ENCODE results near the gene BCL11A. TPM values are rescaled to one million over a fixed set of nuclear protein-coding genes. Genes with fewer than 3 reads are reported as not detected.

Gene BCL11A
- total RNA-seq, 1 experiment from 2014 or later = 0.33 TPM

DNA sequence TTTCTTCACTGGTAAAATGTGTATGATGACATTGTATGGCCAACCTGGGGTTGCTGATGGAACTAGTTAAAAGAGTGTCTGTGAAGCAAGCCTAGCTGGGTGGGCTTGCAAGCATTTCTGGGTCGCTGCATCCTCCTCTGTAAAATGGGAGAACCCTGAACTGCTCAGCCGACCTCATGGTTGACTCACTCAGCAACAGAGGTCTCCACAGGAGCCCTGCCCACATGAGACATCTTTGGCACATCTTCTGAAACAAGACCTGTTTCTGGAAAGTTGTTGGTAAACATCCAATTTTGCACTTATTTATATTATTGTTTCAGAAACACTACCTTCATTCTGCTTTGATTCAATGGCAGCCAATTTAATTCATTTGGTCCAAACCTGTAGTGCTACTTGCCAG is 52.6 kb downstream of the BCL11A start:
- TF ChIP-seq SIN3A (IDR thresholded peaks at IDR 0.05; ENCODE audit: borderline replicate concordance, insufficient read depth, low read depth, low read length) (no peak), POLR2AphosphoS5 (IDR thresholded peaks at IDR 0.05; ENCODE audit: low read depth, low read length) (no peak), TCF7L2 (IDR thresholded peaks at IDR 0.05; ENCODE audit: low read depth, low read length) (no peak)
- TF ChIP-seq, protein P1, sequence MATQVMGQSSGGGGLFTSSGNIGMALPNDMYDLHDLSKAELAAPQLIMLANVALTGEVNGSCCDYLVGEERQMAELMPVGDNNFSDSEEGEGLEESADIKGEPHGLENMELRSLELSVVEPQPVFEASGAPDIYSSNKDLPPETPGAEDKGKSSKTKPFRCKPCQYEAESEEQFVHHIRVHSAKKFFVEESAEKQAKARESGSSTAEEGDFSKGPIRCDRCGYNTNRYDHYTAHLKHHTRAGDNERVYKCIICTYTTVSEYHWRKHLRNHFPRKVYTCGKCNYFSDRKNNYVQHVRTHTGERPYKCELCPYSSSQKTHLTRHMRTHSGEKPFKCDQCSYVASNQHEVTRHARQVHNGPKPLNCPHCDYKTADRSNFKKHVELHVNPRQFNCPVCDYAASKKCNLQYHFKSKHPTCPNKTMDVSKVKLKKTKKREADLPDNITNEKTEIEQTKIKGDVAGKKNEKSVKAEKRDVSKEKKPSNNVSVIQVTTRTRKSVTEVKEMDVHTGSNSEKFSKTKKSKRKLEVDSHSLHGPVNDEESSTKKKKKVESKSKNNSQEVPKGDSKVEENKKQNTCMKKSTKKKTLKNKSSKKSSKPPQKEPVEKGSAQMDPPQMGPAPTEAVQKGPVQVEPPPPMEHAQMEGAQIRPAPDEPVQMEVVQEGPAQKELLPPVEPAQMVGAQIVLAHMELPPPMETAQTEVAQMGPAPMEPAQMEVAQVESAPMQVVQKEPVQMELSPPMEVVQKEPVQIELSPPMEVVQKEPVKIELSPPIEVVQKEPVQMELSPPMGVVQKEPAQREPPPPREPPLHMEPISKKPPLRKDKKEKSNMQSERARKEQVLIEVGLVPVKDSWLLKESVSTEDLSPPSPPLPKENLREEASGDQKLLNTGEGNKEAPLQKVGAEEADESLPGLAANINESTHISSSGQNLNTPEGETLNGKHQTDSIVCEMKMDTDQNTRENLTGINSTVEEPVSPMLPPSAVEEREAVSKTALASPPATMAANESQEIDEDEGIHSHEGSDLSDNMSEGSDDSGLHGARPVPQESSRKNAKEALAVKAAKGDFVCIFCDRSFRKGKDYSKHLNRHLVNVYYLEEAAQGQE (IDR thresholded peaks at IDR 0.05; ENCODE audit: insufficient read depth in 1 of 2, low read depth in 2 of 2, low read length in 1 of 2) = no peak
- TF ChIP-seq, protein P2, sequence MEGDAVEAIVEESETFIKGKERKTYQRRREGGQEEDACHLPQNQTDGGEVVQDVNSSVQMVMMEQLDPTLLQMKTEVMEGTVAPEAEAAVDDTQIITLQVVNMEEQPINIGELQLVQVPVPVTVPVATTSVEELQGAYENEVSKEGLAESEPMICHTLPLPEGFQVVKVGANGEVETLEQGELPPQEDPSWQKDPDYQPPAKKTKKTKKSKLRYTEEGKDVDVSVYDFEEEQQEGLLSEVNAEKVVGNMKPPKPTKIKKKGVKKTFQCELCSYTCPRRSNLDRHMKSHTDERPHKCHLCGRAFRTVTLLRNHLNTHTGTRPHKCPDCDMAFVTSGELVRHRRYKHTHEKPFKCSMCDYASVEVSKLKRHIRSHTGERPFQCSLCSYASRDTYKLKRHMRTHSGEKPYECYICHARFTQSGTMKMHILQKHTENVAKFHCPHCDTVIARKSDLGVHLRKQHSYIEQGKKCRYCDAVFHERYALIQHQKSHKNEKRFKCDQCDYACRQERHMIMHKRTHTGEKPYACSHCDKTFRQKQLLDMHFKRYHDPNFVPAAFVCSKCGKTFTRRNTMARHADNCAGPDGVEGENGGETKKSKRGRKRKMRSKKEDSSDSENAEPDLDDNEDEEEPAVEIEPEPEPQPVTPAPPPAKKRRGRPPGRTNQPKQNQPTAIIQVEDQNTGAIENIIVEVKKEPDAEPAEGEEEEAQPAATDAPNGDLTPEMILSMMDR (IDR thresholded peaks at IDR 0.05) = no peak
- Histone ChIP-seq H3K4me1 (ENCODE audit: control insufficient read depth, insufficient read depth, low read length) (no peaks in the 10 kb centered on the region), H3K27ac (ENCODE audit: low read length) (no peak overlapping the region), H3K27me3 (ENCODE audit: control insufficient read depth, insufficient read depth, low read length) (no peaks in the 10 kb centered on the region; the same call in 1 of the 2 replicates), H3K4me3 (ENCODE audit: low read depth in 2 of 2, low read length in 2 of 2) (no peak overlapping the region), H3K9me3 (ENCODE audit: control insufficient read depth, insufficient read depth, low read depth, low read length) (no peaks in the 10 kb centered on the region), H3K36me3 (ENCODE audit: control insufficient read depth, insufficient read depth, low read length) (no peaks in the 10 kb centered on the region)
- ChIA-PET CTCF (no interaction called here), POLR2A (interaction anchor here (0.5 kb wide), 1 partner anchor 66 kb away, joined by 3 read pairs; no protein-coding TSS in a partner anchor)
- no TSS peak for BruUV-seq (replicated peaks)
- intact Hi-C loops (cut with micrococcal nuclease; ENCODE audit: unreplicated experiment) = no loop called here
- DNase-seq (ENCODE audit: low read depth, low spot score) (no peak), ATAC-seq (no peak)
- in situ Hi-C loops (cut with HindIII; ENCODE audit: low pct_unique_long_range_greater_than_20kb, low sequenced_read_pairs) = no loop called here

DNA sequence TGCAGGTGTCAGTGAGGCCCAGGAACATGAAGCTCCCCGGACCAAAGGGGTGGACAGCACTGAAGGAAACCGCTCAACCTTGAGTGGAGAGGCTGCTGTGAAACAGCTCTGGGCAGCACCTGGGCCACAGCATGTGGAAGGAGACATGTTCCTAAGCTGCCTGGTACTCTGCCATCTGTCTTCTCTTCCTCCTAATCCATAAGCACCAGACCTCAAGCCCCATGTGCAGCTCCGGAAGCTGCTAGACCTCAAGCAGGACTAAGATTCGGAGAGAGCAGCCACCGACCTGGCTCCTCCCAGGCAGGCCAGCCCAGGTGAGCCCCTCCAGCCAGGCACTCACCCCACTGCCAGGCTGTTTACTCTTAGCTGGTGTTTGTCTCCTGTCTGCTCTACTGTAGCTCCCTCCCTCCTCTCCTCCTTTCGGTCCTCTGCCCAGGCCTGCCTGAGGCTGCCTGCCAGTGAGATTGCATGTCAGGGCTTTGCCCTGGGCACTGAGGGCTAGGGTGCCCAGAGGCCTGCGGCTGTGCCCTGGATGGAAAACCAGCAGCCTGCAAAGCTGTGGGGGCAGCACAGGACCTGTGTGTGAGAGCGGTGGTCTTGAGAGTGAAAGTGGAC is 53.7 kb downstream of the BCL11A start:
- TF ChIP-seq POLR2AphosphoS5 (IDR thresholded peaks at IDR 0.05; ENCODE audit: low read depth, low read length) = no peak
- no peak for TF ChIP-seq SIN3A (IDR thresholded peaks at IDR 0.05; ENCODE audit: borderline replicate concordance, insufficient read depth, low read depth, low read length)
- no peak for TF ChIP-seq TCF7L2 (IDR thresholded peaks at IDR 0.05; ENCODE audit: low read depth, low read length)
- TF ChIP-seq, protein P2 (IDR thresholded peaks at IDR 0.05) = no peak
- TF ChIP-seq, protein P1 (IDR thresholded peaks at IDR 0.05; ENCODE audit: insufficient read depth in 1 of 2, low read depth in 2 of 2, low read length in 1 of 2) = no peak
- BruUV-seq (replicated peaks) = no TSS peak
- Histone ChIP-seq H3K27me3 (ENCODE audit: control insufficient read depth, insufficient read depth, low read length) (no peaks in the 10 kb centered on the region; the same call in 1 of the 2 replicates), H3K27ac (ENCODE audit: low read length) (no peak overlapping the region), H3K4me1 (ENCODE audit: control insufficient read depth, insufficient read depth, low read length) (no peaks in the 10 kb centered on the region), H3K4me3 (ENCODE audit: low read depth in 2 of 2, low read length in 2 of 2) (no peak overlapping the region), H3K36me3 (ENCODE audit: control insufficient read depth, insufficient read depth, low read length) (no peaks in the 10 kb centered on the region), H3K9me3 (ENCODE audit: control insufficient read depth, insufficient read depth, low read depth, low read length) (no peaks in the 10 kb centered on the region)
- in situ Hi-C loops (cut with HindIII; ENCODE audit: low pct_unique_long_range_greater_than_20kb, low sequenced_read_pairs) = no loop called here
- no peak for ATAC-seq
- ChIA-PET CTCF (no interaction called here), POLR2A (interaction anchor here (0.6 kb wide), 2 partner anchors 43 to 51 kb away, joined by 3 read pairs; no protein-coding TSS in a partner anchor)
- intact Hi-C loops (cut with micrococcal nuclease; ENCODE audit: unreplicated experiment) = no loop called here
- DNase-seq (ENCODE audit: low read depth, low spot score) = no peak
